Measurements from ENCODE around the gene CETP.
"Not testable (repeated sequence)": the region's sequence is repeated elsewhere in the genome, so short reads cannot be mapped to it uniquely, and the experiment has no call there.

Gene CETP

DNA sequence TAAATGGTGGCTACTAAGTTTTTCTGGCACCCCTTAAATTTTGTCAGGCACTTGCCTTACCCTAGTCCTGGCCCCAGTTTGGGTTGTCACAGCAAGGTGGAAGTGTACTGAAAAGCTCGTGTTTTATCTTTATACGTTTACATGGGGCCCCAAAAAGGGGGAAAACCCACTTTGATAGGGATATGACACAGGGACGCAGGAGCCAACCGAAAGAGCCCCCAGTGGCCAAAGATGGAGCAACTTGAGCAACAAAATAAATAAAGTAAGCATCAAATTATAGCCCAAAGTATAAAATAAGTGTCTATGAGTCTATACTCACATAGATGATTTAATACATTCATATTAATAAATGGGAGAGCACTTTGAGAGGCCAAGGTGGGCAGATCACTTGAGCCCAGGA is 5.0 kb upstream of the CETP start:
- DNase-seq (ENCODE audit: low spot score) = no peak

DNA sequence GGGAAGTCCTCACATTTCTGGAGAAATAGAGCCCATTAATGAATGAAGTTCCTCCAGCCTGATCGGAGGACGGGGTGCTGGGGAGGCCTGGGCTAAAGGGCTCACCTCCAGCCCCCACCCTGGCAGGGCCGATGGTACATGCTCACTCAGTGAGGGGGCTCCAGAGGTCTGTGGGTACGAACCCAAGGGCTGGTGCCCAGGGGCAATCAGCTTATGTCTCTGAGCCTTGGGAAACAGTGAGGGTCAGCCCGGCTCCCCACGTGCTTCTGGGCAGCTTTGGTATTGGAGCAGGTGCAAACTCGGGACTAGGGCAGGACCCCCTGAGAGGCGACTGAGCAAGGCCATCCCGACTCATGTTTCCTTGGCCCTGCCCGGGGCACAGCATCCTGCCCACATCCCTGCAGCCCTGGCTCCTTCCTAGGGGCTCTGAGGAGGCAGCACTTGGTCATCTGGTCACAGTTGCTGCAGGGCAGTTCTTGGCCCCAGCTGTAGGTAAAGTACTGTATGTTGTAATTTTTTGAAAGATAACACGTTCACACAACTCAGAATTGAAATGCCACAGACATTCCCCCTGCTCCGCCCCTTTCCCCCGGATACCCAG is 969 bp upstream of the CETP start:
- no peak for DNase-seq (ENCODE audit: low spot score)

GRCh38 chr16:56961386-56961785 is 364 bp upstream of the CETP start:
- no peak for DNase-seq (ENCODE audit: low spot score)

- peak; percentile 83 for DNase-seq (ENCODE audit: low spot score)
Observed at GRCh38 chr16:56964243-56965148, 2.7 kb downstream of the CETP start.

DNA sequence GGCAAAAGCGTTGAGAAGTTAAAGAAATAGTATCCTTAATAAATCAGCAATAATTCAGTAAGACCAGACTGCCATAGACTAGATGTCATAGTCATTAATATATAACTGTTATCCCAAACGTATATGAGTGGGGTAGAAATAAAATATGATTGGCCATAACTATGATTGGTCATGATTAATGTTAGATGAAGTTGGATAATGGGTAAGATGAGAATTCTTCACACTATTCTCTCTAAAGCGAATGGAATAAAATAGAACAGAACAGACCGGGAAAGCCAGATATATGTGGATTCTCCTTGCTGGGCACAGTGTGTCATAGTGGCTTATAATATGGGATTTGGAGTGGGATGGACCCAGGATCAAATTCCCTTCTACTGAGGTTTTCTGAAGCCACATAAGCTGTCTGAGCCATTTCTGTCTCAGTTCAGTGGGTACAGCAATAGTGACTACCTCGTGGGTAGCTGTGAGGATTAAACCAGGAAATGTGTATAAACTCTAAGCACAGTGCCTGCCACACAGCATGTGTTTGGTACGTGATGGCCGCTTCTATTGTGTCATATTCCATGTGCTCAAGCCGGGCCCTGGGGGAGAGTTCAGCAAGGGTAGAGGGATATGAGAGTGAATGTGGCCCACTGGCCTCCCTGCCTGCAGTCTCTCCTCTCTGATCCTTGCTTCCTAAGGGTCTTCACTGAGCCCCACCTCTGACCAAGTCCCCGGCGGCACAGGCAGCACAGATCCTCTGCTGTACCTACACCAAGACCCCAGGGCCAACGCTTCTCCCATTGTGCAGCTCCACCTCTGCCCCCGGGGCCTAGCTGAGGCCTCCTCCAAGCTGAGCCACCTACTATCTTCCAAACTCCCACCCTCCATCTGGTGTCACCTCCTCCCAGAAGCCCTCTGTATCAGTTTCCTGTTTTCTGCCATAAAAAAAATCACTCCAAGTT is 3.7 kb downstream of the CETP start:
- no peak for DNase-seq (ENCODE audit: low spot score)

DNA sequence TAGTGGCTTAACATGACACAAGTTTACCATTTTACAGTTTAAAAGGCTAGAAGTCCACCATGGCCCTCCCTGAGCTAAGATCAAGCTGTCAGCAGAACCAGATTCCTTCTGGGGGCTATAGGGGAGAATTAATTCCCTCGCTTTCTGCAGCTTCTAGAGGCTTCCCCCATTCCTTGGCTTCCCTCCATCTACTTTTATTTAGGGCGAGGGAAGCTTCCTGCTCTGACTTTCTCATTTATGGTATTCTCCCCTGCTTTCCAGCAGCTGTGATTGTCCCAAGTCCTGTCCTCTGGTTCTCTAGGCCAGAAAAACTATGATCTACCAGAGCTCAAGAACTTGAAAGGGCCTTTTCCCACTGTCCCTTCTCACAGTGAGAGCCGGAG is 4.3 kb downstream of the CETP start:
- DNase-seq (ENCODE audit: low spot score) = no peak

GRCh38 chr16:56967733-56968132 is 6.0 kb downstream of the CETP start:
- DNase-seq (ENCODE audit: low spot score) = no peak

DNA sequence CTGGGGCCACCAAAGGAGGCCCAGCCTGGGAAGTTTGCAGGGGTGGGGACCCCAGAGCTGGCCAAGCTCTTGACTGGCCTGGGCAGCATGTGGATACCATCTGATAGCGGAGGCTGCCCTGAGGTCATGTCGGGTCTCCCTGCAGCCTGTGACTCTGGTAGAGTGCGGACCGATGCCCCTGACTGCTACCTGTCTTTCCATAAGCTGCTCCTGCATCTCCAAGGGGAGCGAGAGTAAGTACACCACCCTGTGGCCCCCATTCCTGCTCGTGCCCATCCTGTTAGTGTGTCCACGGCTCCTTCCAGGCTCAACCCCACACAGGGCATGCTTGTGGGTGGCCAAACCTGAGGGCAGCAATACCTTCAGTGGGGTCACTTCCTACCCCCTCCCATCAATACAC is 8.0 kb downstream of the CETP start:
- no peak for DNase-seq (ENCODE audit: low spot score)

GRCh38 chr16:56970934-56971767 is 9.4 kb downstream of the CETP start:
- peak; percentile 39 for DNase-seq (ENCODE audit: low spot score)

DNA sequence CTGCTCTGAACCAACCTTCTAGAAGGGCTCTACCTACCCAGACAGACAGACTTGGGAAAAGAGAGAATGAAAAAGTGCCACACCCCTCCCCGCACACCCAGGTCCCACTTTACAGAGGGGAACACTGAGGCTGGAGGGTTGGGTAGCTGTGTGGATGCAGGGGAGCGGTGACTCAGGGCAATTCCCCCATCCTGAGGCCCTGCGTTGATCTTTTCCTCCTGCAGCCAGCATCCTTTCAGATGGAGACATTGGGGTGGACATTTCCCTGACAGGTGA is 10.0 kb downstream of the CETP start:
- no peak for DNase-seq (ENCODE audit: low spot score)

- no peak for DNase-seq (ENCODE audit: low spot score)
Observed at GRCh38 chr16:56972403-56973293, 10.9 kb downstream of the CETP start.

GRCh38 chr16:56973294-56973689 is 11.5 kb downstream of the CETP start:
- DNase-seq (ENCODE audit: low spot score) = no peak

DNA sequence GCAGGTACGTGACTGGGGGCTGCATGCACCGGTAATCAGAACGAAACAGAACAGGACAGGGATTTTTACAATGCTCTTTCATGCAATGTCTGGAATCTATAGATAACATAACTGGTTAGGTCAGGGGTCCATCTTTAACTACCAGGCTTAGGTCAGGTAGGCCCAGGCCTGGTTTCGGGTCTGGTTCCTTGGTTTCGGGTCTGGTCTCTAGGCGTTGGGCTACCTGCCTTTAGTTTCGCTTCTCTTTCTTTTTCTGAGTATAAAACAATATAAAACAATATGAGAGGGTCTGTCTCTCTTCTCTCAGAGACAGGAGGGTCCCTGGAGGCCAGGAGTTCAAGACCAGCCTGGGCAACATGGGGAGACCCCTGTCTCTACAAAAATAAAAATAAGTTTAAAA is 12.1 kb downstream of the CETP start:
- not testable (repeated sequence) for DNase-seq (ENCODE audit: low spot score)

DNA sequence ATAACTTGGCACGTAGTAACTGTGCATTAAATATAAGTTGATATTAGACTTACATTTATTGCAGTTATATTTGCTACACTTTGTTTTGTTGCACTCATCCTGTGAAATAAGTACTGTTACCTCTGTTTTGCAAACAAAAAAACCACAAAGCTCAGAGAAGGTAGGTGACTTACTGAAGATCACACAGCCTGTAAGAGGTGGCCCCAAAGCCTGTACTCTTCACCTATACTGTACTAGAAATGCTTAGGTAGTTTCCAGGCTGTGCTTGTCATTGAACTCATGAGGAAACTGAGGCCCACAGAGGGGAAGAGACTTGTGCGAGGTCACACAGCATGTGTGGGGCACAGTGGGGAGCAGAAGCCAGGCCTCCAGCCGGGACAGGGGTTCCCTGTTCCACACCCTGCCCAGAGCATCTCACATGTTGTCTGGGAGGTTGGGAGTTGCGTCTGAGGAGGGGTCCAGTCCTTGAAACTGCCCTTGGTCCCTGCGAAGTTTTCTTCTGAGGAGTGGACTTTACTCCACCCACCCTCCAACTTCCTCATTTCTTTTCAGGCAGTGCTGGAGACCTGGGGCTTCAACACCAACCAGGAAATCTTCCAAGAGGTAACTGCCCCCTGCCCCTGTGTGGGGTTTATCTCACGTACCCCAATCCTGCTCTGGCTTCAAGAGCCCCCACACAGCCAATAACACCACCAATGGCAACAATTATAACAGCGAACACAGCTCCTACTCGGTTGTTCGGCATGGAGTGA is 13.0 kb downstream of the CETP start:
- DNase-seq (ENCODE audit: low spot score) = no peak

DNA sequence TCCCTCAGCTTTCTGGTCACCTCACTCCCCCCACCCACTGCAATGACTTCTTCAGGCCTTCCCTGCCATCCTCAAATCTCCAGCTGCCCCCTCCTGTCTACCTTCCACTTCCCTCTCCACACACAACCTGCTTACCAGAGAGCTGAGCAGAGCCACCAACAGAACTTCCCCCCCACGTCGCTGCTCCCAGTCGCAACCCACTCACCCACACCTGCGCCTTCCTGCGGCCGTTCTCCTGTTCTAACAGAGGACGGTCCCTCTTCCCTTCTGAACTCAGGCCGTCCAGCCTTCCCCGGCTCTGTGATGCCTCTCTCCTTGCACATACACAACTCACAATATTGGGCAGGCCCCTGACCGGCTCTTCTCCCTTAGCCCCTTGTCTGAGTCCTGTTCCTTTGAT is 14.0 kb downstream of the CETP start:
- no peak for DNase-seq (ENCODE audit: low spot score)

DNA sequence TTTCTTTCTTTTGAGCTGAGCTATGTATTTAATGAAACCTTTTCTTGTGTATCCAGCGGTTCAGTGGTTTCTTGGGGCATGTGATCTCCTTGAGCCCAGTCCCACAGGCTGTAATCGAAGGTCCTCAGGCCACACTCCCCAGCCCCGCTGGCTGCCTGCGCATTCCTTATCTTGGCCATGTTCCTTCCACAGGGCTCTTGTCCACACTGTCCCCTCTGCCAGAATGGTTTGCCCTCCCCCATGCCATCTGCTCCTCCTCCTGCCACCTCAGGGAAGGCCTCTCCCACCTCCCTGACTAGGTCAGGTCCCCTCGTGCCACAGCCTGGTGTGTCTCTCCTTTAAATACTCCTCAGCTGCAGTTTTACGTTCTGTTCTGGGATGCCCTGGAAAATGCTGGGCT is 15.5 kb downstream of the CETP start:
- DNase-seq (ENCODE audit: low spot score) = no peak

DNA sequence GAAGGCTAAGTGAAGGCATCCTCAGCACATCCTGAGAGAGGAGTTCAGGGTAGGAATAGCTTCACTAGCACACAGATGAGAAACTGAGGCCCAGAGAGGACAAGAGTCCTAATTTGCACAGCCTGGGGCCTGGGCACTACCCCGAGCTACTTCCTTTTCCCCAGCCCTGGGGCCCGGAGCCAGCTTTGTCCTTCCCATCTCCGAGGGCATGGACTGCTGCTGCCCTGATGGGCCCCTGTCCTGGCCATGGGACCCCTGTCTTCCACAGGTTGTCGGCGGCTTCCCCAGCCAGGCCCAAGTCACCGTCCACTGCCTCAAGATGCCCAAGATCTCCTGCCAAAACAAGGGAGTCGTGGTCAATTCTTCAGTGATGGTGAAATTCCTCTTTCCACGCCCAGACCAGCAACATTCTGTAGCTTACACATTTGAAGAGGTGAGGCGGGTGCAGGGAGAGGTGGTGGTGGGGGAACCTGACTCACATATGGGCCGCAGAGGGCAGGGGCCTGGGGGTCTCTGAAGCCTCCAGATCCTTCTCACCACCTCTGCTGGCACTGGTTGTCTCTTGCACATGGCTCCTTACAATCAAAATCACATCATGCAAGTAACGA is 16.2 kb downstream of the CETP start:
- DNase-seq (ENCODE audit: low spot score) = no peak

DNA sequence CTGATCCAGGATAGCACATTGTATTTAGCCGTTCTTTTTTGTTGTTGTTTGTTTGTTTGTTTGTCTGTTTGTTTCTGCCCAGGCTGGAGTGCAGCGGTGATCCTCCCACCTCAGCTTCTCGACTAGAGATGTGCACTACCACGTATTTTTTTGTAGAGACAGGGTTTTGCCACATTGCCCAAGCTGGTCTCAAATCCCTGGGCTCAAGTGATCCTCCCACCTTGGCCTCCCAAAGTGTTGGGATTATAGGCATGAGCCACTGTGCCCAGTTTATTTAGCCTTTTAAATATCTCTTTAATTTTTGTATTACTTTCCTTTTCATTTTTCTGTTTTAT is 18.4 kb downstream of the CETP start:
- no peak for DNase-seq (ENCODE audit: low spot score)
